ENCODE results near the gene PTPN14.

DNA sequence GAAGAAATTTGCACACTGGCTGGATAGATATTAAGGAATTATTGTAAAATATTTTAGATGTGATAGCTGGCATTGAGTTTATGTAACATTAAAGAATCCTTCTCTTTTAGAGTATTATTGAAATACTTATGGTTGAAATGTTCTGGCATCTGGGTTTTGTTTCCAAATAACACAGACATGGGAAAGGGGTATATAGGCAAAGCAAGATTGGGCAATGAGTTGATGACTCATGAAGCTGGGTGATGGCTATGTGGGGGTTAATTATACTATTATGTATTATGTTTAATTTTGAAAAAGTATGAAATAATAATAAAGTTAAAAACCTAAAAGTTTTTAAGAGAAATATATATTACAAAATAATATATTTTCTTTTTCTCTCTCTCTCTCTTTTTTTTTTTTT lies 12.5 kb upstream of the PTPN14 start:
- TF ChIP-seq CTCF (IDR thresholded peaks at IDR 0.05) (no peak), ZFX (IDR thresholded peaks at IDR 0.05; ENCODE audit: borderline replicate concordance) (no peak)

Measured in 22Rv1 (cell line).